NB4 (cell line): ENCODE results near the gene CDH2.

Source experiments
- DNase-seq: peaks from one replicate; pipeline ENCODE4 v3.0.0; 2010; ENCODE audit warnings: low read depth
- H3K4me3 ChIP-seq: one replicate; pipeline ENCODE4 v1.5.1; 2011; ENCODE audit warnings: mild to moderate bottlenecking, low read depth, low read length, moderate library complexity
- MYC ChIP-seq: IDR thresholded peaks from 2 replicates; pipeline ENCODE4 v1.6.1; 2011; ENCODE audit warnings: low read depth, low read length
- POLR2A ChIP-seq: IDR thresholded peaks from 2 replicates; pipeline ENCODE4 v1.6.1; 2011; ENCODE audit warnings: mild to moderate bottlenecking; ENCODE audit not compliant: insufficient read length; ENCODE audit errors: extremely low read depth
- TF ChIP-seq, protein P1 (sequence below): IDR thresholded peaks from 2 replicates; pipeline ENCODE4 v1.6.1; 2011; ENCODE audit warnings: low read depth, low read length
- TF ChIP-seq, protein P2 (sequence below): IDR thresholded peaks from one replicate; pipeline ENCODE4 v1.5.1; 2012; ENCODE audit warnings: low read depth, low read length

Gene CDH2

DNA sequence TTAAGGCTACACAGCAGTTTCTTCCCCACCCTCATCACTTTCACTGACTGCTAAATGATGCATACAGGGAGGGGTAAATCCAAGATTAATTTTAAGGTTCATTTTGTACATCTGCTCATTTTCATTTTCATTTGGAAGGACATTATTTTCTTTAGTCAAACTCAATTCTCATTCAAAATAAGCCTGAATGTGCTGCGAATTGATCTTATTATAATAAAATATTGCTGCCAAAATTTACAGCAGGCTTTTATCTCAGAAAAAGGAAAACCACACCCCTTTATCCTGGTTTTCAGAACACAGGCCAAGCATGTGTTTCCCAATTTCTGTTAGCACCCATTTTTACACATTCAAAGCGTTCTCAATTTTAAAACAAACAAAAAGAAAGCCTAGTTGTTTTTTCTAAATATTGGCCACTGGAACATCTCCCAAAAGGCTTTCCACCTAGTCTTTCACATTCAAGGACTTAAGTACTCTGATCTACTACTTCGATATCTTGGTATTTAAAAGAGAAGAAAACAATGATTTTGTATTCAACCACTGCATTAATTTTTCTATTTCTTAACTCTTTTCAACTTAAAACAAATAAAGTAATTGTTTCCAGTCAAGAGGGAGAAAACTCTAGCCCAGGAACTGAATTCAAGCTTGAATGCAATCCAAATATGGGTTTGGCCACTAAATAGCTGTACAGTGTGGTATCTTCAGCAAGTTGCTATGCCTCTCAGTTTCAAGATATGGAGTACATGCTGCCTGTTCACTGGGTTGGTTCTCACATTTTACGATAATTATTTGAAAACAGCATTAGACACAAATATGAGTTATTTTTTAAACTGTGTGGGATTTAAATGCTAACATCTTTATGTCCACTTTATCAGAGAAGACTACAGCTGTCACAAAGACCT, 52.5 kb downstream of the CDH2 start:
- no peak for TF ChIP-seq POLR2A
- TF ChIP-seq, protein P1, sequence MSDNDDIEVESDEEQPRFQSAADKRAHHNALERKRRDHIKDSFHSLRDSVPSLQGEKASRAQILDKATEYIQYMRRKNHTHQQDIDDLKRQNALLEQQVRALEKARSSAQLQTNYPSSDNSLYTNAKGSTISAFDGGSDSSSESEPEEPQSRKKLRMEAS: no peak
- TF ChIP-seq, protein P2, sequence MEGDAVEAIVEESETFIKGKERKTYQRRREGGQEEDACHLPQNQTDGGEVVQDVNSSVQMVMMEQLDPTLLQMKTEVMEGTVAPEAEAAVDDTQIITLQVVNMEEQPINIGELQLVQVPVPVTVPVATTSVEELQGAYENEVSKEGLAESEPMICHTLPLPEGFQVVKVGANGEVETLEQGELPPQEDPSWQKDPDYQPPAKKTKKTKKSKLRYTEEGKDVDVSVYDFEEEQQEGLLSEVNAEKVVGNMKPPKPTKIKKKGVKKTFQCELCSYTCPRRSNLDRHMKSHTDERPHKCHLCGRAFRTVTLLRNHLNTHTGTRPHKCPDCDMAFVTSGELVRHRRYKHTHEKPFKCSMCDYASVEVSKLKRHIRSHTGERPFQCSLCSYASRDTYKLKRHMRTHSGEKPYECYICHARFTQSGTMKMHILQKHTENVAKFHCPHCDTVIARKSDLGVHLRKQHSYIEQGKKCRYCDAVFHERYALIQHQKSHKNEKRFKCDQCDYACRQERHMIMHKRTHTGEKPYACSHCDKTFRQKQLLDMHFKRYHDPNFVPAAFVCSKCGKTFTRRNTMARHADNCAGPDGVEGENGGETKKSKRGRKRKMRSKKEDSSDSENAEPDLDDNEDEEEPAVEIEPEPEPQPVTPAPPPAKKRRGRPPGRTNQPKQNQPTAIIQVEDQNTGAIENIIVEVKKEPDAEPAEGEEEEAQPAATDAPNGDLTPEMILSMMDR: no peak
- no peak for TF ChIP-seq MYC
- no peak for DNase-seq
- no peak overlapping the region for H3K4me3 ChIP-seq

DNA sequence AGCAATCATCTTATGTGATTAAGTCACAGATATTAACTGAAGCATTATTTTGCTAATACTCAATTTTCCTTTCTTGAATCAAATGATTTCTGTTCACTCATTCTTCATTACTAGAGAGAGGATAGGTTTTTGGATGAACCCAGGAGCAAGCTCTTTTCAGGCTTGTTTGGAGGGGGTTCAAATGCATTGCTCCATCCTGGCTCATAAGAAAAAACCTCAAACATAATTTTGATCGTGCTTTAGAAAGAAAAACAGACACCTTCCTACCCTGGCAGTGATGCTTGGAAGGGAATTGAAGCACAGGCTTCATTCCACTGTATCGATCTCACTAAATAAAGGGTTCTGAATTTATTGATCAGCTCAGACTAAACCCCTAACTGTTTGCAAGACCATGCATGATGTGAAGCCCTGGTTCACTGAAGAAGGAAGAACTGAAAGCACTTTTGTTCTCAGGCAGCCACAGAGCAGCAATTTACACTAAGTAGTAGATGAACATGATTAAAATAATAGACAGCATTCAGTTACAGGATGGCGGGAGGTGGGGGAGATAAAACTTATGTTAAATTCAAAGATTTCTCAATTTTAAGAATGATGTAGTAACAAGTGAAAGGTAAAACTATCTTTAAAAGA, 53.4 kb downstream of the CDH2 start:
- DNase-seq: no peak
- TF ChIP-seq POLR2A: no peak
- TF ChIP-seq, protein P2: no peak
- TF ChIP-seq, protein P1: no peak
- TF ChIP-seq MYC: no peak
- H3K4me3 ChIP-seq: no peak overlapping the region

DNA sequence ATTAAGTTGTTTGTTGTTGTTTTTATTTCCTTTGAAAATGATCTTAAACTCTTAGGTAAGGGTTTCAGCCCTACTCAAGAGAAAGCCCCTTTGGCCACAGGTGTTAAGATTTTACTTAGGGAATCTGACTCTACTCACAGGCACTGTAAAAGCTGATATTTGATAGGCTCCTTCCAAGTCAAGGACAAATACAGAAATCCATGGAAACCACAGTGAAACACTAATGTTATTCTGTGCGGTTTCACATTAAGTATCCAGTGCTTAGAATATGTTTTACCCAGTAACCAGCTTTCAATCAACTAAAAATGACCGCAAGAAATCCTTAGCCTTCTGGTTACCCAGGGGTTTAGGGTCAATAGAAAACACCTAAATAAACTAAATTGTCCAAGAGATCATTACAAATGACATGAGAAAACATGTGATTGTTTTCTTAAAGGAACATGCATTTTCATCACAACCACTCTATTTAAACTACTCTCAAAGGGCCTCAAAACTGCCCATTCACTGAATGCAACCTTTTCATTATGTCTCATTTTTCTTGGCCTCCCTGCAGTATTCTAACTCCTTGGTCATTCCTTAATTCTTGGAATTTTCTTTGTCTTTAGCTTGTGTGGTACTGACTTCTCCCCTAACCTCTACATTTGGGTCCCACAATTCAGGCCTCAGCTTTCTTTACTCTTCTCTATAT, 56.0 kb downstream of the CDH2 start:
- TF ChIP-seq, protein P2: no peak
- TF ChIP-seq POLR2A: no peak
- no peak for TF ChIP-seq MYC
- no peak overlapping the region for H3K4me3 ChIP-seq
- no peak for DNase-seq

DNA sequence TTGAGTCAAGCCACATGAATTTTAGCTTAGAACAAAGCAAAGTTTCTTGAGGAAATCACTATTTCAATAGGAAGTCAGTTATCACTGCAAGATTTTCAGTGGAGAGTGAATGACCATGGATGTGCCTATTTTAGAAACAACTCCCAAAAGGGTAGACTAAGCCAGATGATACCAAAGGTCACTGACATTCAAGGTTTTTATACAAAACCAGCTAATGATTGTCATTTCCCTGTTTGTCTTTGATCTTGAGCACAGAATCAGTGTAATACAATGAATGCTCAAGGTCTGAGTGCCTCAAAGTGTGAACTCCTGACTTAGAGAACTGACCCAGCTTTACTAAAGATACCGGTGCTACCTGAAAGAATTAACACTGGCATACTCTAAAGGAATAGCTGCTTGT, 60.5 kb downstream of the CDH2 start:
- H3K4me3 ChIP-seq: no peak overlapping the region
- no peak for DNase-seq
- TF ChIP-seq, protein P2: no peak
- TF ChIP-seq, protein P1: no peak
- TF ChIP-seq MYC (no peak), POLR2A (no peak)

DNA sequence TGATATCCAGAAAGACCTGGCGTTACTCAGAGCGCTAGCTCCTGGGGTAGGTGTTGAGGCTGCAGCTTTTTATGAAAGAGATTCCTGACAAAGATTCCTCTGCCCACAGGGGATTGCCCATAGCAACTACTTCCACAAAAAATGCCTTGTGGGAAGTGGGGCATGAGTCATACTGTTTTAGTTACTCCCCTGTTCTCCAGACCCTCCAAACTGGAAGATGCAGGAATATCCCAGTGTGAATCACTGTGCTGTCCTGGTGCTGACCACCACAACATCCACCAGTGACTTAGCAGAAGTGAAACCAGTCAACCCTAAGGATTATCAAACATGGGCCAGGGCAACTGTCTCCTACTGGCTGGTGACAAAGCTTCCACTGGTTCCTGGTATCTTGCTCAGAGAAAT, 61.8 kb downstream of the CDH2 start:
- no peak overlapping the region for H3K4me3 ChIP-seq
- no peak for TF ChIP-seq MYC
- TF ChIP-seq, protein P2: no peak
- TF ChIP-seq, protein P1: no peak
- TF ChIP-seq POLR2A: no peak
- DNase-seq: no peak
